GM19324 (cell line): ENCODE results near the gene LAMTOR4.

Source experiments
- ATAC-seq: cut with Tn5 transposase; IDR thresholded peaks from one replicate; pipeline ENCODE4 v1.9.1; 2021; ENCODE audit warnings: mild to moderate bottlenecking, moderate library complexity; ENCODE audit not compliant: unreplicated experiment, low FRiP score

The LAMTOR4 gene

GRCh38 chr7:100148559-100149328, at the start of gene LAMTOR4:
Gene LAMTOR4 (plus strand): TSS chr7:100148918. CDS start chr7:100148973, 55 bp downstream.
- peak; percentile 99 for ATAC-seq

GRCh38 chr7:100099452-100099851, 49.3 kb upstream of the LAMTOR4 start:
- ATAC-seq, result no peak

DNA sequence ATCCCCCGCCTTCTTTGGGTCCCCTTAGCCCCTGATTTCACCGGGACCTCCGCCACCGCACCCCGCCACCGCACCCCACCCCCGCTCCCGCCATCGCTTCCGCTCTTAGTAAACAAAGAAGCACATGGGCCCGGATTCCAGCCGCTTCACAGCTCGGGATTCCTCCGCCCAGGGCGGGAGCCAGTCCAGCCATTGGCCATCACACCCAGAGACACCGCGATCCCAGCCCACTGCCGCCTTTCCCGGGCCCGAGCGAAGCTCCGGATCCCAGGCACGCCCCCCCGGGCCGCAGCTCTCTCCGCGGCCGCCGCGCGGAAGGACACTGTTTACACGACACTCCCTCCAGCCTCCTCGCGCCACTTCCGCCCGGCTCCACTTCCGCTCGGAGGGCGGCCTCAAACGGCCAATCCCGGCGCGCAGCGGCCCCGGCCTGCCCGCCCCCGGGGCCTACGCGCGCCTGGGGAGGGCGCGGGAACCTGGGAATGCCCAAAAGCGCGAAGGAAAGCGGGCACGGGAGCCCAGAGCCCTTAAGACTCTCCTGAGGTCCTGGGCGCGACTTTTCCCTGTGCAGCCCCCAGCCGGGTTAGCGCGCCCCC, 48.2 kb upstream of the LAMTOR4 start:
- ATAC-seq, result peak; percentile 75

DNA sequence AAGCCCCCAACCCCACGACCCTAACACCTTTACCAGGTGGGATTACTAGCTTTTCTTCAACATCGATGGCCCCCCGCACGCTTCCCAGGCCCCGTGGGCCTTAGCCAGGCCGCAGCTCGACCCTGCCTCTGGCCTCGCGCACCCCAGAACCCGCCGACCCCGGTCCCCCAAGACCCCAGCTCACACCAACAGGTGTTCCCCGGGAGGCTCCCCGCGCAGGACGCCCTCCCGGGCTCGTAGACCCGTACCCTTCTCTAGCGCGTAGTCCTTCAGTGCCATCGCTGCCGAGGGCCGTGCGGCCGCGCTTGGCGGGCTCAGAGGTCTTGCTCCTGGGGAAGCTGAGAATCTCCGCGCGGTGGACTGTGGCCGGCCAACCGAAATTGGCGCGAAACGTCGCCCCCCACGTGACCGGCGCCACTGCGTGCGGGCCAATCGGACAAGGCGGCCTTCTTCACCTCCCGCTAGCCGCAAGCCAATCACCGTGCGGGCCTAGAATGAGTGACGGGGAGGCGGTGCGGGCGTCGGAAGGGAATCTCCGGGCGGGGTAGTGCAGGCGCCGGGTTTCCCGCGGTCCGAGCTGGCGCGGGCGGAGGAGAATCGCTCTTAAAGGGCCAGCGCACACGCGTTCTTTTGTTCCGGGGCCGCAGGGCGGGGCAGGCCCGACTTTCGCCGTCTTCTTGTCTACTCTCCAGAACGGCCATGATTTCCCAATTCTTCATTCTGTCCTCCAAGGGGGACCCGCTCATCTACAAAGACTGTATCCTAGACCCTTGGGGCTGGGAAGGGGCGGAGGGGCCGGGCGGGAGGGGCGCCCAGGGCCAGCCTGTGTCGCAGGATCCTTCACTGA, 47.5 kb upstream of the LAMTOR4 start, which contains the start of the genes AP4M1 and MCM7:
Gene AP4M1 (plus strand): TSS at position 628 of the 847 bp plus-strand sequence. CDS start 72 bp downstream, at position 700.
Gene MCM7 (minus strand): TSS at position 382 of the 847 bp plus-strand sequence. CDS start 103 bp downstream, at position 279.
- ATAC-seq, result peak; percentile 83

GRCh38 chr7:100102950-100103840, 45.5 kb upstream of the LAMTOR4 start:
- ATAC-seq, result no peak

- no peak for ATAC-seq
These were observed 43.2 kb upstream of the LAMTOR4 start for GRCh38 chr7:100105534-100105933.

DNA sequence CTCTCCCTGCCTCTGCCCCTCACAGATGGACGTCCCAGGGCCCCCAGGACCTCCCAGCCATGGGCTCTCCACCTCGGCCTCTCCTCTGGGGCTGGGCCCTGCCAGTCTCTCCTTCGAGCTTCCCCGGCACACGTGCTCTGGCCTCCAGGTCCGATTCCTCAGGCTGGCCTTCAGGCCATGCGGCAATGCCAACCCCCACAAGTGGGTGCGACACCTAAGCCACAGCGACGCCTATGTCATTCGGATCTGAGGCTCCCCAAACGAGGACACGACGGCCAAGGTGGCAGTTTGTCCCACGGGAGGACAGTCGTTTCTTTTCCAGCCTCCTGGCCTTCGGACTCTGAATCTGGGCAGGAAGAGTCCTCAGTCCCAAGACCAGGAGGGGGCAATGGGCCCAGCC, 42.1 kb upstream of the LAMTOR4 start:
- no peak for ATAC-seq

DNA sequence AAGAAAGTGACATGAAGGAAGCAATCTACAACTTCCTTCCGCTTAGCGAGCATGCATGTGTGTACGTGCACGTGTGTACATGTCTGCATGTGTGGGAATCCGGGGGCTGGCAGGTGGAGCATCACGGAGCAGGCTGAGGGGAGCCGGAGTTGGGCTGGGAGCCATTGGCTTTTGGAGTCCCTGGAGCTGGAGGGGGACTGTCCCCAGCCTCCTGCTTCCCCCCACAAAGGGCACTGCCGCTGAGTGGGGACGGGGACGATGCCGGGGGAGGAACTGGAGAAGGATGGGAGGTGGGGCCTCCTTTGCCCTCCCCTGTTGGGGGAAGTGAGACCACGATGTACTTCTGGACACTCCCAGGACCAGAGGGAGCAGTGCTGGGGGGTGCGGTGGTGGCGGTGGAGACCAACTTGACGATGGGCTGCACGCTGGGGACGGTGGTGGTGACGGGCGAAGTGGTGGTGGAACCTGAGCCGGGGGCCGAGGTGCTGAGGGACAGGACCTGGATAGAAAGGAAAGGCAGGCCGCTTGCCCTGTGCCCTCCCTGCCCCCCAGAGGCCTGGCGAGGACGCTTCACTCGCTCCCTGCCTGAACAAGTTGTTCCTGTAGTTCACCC, 41.5 kb upstream of the LAMTOR4 start:
- no peak for ATAC-seq

- ATAC-seq, result no peak
These were observed 40.8 kb upstream of the LAMTOR4 start for GRCh38 chr7:100107890-100108289.

DNA sequence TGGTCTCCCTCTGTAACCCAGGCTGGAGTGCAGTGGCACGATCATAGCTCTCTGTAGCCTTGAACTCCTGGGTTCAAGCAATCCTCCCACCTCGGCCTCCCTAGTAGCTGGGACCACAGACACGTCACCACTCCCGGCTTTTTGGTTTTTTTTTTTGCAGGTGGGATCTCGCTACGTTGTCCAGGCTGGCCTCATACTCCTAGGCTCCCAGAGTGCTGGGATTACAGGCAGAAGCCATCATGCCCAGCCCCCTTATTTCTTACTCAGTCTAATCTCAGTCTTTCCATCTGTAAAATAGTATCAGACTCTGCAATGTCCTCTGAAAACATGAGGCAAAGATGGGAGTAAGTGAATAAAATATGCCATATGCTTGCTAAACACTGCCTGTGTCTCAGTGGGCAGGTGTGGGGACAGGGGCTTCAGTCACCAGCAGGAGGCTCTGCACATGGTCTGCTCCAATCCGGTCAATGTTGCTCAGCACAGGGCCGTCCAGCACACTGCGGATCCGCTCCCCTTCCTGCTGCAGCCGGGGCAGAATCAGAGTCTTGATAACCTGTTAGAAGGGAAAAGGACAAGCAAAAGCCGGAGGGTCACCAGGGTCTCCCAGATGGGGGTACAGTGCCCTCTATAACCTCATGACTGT, 39.1 kb upstream of the LAMTOR4 start:
- ATAC-seq, result no peak

DNA sequence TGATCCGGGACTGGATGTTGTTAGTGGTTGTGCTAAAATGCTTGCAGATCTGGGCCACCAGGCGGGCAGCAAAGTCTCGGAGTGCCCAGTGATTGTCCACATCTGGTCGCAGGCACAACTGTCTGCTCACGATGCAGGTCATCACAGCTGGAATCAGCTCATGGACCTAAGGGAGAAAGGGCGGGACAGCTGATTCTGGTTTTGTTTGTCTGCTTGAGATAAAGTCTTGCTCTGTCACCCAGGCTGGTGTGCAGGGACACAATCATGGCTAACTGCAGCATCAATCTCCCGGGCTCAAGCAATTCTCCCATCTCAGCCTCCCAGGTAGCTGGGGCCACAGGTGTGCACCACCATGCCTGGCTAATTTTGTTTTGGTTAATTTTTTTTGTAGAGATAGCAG, 37.6 kb upstream of the LAMTOR4 start:
- no peak for ATAC-seq

DNA sequence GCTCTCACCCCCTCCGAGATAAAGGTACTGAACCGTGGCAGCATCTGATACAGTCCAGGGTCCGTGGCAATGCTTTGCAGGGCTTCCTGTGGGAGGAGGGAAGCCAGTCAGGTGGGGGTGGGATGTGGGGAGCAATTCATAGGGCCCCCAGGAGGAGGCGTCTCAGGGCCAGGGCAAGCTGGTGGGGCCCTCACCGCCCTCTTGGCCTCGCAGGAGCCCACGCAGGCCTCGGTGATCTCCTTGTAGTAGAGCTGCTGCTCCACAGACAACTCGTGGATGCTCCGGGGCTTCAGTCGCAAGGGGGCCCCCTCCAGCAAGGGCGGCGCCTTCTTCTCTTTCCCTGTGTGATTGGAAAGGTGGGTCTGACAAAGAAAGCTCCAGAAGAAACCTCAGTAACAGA, 36.8 kb upstream of the LAMTOR4 start:
- ATAC-seq, result no peak

- ATAC-seq, result no peak
These were observed 33.7 kb upstream of the LAMTOR4 start for GRCh38 chr7:100115026-100115425.

DNA sequence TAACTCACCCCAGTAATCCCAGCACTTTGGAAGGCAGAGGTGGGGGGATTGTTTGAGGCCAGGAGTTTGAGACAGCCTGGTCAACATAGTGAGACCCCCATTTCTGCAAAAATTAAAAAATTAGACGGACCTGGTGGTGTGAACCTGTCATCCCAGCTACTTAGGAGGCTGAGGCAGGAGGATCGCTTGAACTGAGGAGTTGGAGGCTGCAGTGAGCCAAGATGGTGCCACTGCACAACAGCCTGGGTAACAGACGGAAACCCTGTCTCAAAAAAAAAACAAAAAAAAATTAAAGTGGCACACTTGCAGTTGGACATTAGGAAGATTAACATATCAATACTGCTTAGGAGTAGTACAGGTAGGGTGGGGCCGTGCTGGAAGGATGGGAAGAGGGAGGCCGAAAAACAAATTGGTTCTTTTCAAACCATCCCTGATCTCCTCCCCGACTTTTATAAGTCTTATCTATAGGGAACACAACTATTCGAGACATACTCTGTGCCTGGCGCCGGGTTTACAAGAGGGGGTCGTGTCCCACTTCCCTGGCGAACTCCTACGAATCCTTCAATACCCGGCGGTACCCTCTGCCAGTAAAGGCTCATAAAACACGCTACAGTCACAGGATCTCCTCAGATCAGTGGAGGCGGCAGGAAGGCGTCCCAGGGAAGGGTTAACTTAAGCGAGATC, 30.2 kb upstream of the LAMTOR4 start:
- ATAC-seq, result no peak

DNA sequence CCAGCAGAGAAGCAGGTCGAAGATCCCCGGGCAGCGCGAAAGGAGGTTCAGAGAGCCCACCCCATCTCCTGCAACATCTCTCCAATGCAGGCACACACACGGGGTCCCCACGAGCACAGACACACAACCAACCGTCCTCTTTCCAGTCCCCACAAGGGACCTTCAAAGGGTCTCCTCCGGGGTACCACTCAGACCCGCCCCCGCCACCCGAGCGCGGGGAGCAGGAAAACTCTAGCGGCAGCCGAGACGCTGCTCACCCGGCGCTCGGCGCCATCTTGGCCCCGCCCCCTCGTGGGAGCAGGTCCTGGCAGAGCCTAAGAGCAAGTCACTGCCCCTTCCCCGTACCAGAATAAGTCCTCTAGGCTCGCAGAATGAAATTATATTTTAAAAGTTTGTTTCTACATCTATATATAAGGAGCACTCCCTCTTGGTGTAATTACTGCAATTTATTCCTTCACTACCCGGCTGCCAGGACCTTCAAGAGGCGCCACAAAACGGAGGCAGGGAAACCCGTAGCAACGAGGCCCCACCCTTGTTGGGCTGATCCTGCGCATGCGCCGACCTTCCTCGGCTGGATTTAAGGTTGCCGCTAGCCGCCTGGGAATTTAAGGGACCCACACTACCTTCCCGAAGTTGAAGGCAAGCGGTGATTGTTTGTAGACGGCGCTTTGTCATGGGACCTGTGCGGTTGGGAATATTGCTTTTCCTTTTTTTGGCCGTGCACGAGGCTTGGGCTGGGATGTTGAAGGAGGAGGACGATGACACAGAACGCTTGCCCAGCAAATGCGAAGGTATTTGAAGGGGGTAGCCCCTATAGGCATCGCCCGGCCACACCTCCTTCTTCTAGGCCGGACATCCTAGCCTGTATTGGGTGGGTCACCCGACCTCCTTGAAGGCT, 29.4 kb upstream of the LAMTOR4 start, which contains the start of the genes CNPY4 and TAF6:
Gene CNPY4 (plus strand): TSS at position 563 of the 898 bp plus-strand sequence. CDS start 111 bp downstream, at position 674.
Gene TAF6 (minus strand): TSS at position 287 of the 898 bp plus-strand sequence. CDS start 5,149 bp downstream, outside the sequence.
- ATAC-seq, result peak; percentile 83

DNA sequence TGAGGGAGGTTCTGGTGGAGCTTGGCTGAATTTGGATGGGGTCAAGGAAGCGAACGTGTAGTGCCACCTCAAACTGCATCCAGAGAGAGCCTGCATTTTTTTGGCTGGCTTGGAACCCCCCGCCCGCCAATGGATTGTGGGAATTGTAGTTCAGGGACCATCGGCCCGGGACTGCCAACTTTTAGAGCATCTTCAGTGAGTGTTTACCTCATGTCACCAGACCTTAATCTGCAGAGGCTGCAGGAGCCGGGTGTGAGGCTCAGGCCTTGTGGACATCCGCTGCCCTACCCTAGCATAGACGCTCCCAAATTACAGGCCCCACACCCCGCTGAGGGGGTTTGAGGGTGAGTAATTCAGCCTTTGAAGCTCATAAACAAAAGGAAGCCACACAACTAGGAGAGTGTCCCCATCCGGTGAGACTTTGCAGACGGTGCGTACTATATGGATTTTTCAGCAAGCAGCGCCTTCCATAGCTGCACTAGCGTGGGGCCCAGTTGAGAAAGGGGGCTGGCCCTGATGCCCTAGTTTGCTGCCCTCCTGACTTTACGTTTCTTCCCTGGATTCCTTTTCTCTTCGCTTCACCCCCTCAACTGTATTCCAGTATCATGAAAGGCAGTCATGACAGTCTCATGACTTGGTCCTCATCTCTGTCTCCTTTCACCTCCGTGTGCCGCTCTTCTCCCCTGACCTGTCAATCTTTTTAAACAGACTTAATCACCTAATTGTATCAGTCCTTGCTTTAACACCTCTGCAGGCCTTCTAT, 28.6 kb upstream of the LAMTOR4 start:
- peak; percentile 29 for ATAC-seq

- ATAC-seq, result no peak
These were observed 28.0 kb upstream of the LAMTOR4 start for GRCh38 chr7:100120733-100121036.
